HL-60 (cell line): ENCODE data around the gene SNX9.

Source experiments
- DNase-seq, 2 experiments: peaks; one replicate each; pipeline ENCODE4 v3.0.0-alpha.2; 2010 to 2020; ENCODE audit warnings: low read depth in 1 of 2, low spot score in 1 of 2
- H3K27ac ChIP-seq: fragments of 250-450 bp; sonication (Bioruptor Pico); replicated peaks from 2 replicates; pipeline ENCODE4 v1.5.1; 2020; ENCODE audit warnings: mild to moderate bottlenecking, moderate library complexity
- H3K27me3 ChIP-seq: fragments of 250-450 bp; sonication (Bioruptor Pico); 2 replicates; pipeline ENCODE4 v1.5.1; 2021; ENCODE audit warnings: mild to moderate bottlenecking, moderate library complexity; ENCODE audit not compliant: insufficient read depth, poor library complexity, severe bottlenecking
- H3K4me3 ChIP-seq: replicated peaks from 2 replicates; pipeline ENCODE4 v1.5.1; 2011; ENCODE audit warnings: mild to moderate bottlenecking, control low read depth, low read length; ENCODE audit not compliant: insufficient read depth
- CTCF ChIP-seq: IDR thresholded peaks from one replicate; pipeline ENCODE4 v1.5.1; 2011; ENCODE audit warnings: low read length, control low read depth, inconsistent platforms; ENCODE audit not compliant: insufficient read depth
- GABPA ChIP-seq: IDR thresholded peaks from 2 replicates; pipeline ENCODE4 v1.6.1; 2012; ENCODE audit warnings: low read depth
- POLR2AphosphoS5 ChIP-seq: IDR thresholded peaks from 2 replicates; pipeline ENCODE4 v1.6.1; 2012; ENCODE audit warnings: low read depth
- REST ChIP-seq: IDR thresholded peaks from 2 replicates; pipeline ENCODE4 v1.6.1; 2012; ENCODE audit warnings: low read depth; ENCODE audit not compliant: insufficient replicate concordance
- SPI1 ChIP-seq: IDR thresholded peaks from 2 replicates; pipeline ENCODE4 v1.6.1; 2012; ENCODE audit warnings: low read depth, mild to moderate bottlenecking, borderline replicate concordance

The SNX9 gene

GRCh38 chr6:157877573-157878438 is 54.8 kb downstream of the SNX9 start:
- no peak overlapping the region for H3K27ac ChIP-seq
- TF ChIP-seq CTCF (no peak), POLR2AphosphoS5 (no peak), REST (no peak)
- DNase-seq: no peak

GRCh38 chr6:157879034-157879872 is 56.2 kb downstream of the SNX9 start:
- no peak for DNase-seq
- Histone ChIP-seq H3K4me3 (no peak overlapping the region), H3K27me3 (no peaks in the 10 kb centered on the region), H3K27ac (no peak overlapping the region)
- TF ChIP-seq SPI1 (no peak), REST (no peak), POLR2AphosphoS5 (no peak), GABPA (no peak), CTCF (no peak)

More at GRCh38 chr6:157877573-157878438, 54.8 kb downstream of the SNX9 start:
- Histone ChIP-seq H3K4me3 (no peak overlapping the region), H3K27me3 (no peaks in the 10 kb centered on the region)

- no peak overlapping the region for H3K4me3 ChIP-seq
- no peaks in the 10 kb centered on the region for H3K27me3 ChIP-seq
- no peak overlapping the region for H3K27ac ChIP-seq
- no peak for DNase-seq
- TF ChIP-seq SPI1 (no peak), REST (no peak), GABPA (no peak), POLR2AphosphoS5 (no peak), CTCF (no peak)
Measured at GRCh38 chr6:157879873-157880254, 56.8 kb downstream of the SNX9 start.
